T47D (cell line): ENCODE data around the gene ACSL6.

Experiments
- DNase-seq, 2 experiments: peaks; one replicate each; pipeline versions ENCODE4 v3.0.0 to v3.0.0-alpha.2; 2011 to 2012; ENCODE audit warnings: low read depth in 1 of 2, low spot score in 1 of 2
- JUND ChIP-seq: IDR thresholded peaks from 2 replicates; pipeline ENCODE4 v1.6.1; 2012; ENCODE audit warnings: low read depth
- in situ Hi-C: cut with HindIII; loops from 2 replicates; pipeline ENCODE4 v1.10.0; 2016; ENCODE audit warnings: low sequenced_read_pairs, low pct_unique_long_range_greater_than_20kb

The ACSL6 gene

GRCh38 chr5:132011622-132012343, at the start of gene ACSL6:
TSS of gene ACSL6 (minus strand) at chr5:132011658. CDS start at chr5:132011553, 105 bp downstream.
- in situ Hi-C loops = no loop called here
- peak in 1 of 2 experiments; percentile 35 for DNase-seq
- no peak for TF ChIP-seq JUND

GRCh38 chr5:132060501-132061161, 49.2 kb upstream of the ACSL6 start, which contains the start of gene IL3:
TSS of gene IL3 (plus strand) at chr5:132060655. CDS start at chr5:132060707, 52 bp downstream.
- DNase-seq = no peak
- in situ Hi-C loops = no loop called here
- TF ChIP-seq JUND = no peak

GRCh38 chr5:132059696-132060500, 48.4 kb upstream of the ACSL6 start:
- no peak for DNase-seq
- in situ Hi-C loops = no loop called here
- no peak for TF ChIP-seq JUND

GRCh38 chr5:132059043-132059695, 47.7 kb upstream of the ACSL6 start:
- DNase-seq = no peak
- TF ChIP-seq JUND = no peak
- in situ Hi-C loops = no loop called here

- no peak for DNase-seq
- no peak for TF ChIP-seq JUND
- in situ Hi-C loops = no loop called here
Measured at GRCh38 chr5:132058646-132059042, 47.2 kb upstream of the ACSL6 start.

GRCh38 chr5:132057498-132058255, 46.2 kb upstream of the ACSL6 start:
- TF ChIP-seq JUND = no peak
- DNase-seq = no peak
- in situ Hi-C loops = no loop called here

GRCh38 chr5:132056610-132057497, 45.4 kb upstream of the ACSL6 start:
- no peak for TF ChIP-seq JUND
- DNase-seq = no peak
- in situ Hi-C loops = no loop called here

GRCh38 chr5:132055808-132056609, 44.6 kb upstream of the ACSL6 start:
- DNase-seq = no peak
- in situ Hi-C loops = no loop called here

GRCh38 chr5:132055441-132055807, 44.0 kb upstream of the ACSL6 start:
- DNase-seq = no peak
- TF ChIP-seq JUND = no peak
- in situ Hi-C loops = no loop called here

More at GRCh38 chr5:132055808-132056609, 44.6 kb upstream of the ACSL6 start:
- no peak for TF ChIP-seq JUND

GRCh38 chr5:132054697-132055440, 43.4 kb upstream of the ACSL6 start:
- DNase-seq = no peak
- no peak for TF ChIP-seq JUND
- in situ Hi-C loops = no loop called here
